Fibroblast of lung (primary cell): ENCODE results near the gene UTF1. TPM values are rescaled to one million over a fixed set of nuclear protein-coding genes. Genes with fewer than 3 reads are reported as not detected.

Experiments
- DNase-seq, 2 donors: peaks; one replicate each; pipeline versions ENCODE4 v3.0.0 to v3.0.0-alpha.2; 2010; ENCODE audit warnings: low read depth in 2 of 2
- H2AFZ ChIP-seq: 2 replicates; pipeline ENCODE4 v1.5.1; 2012; ENCODE audit warnings: low read length, control low read depth, inconsistent platforms
- H3K27ac ChIP-seq: 2 replicates; pipeline ENCODE4 v1.5.1; 2011; ENCODE audit warnings: low read length, control low read depth; ENCODE audit not compliant: insufficient read depth
- H3K27me3 ChIP-seq: 2 replicates; pipeline ENCODE4 v1.5.1; 2011; ENCODE audit warnings: mild to moderate bottlenecking, low read length; ENCODE audit not compliant: control insufficient read depth, insufficient read depth
- H3K36me3 ChIP-seq: 2 replicates; pipeline ENCODE4 v1.5.1; 2011; ENCODE audit warnings: low read length; ENCODE audit not compliant: control insufficient read depth, insufficient read depth
- H3K4me1 ChIP-seq: 2 replicates; pipeline ENCODE4 v1.5.1; 2011; ENCODE audit warnings: low read length; ENCODE audit not compliant: control insufficient read depth, insufficient read depth; ENCODE audit errors: extremely low read depth
- H3K4me2 ChIP-seq: 2 replicates; pipeline ENCODE4 v1.5.1; 2011; ENCODE audit warnings: low read length, control low read depth; ENCODE audit not compliant: insufficient read depth; ENCODE audit errors: extremely low read depth
- H3K4me3 ChIP-seq, 4 experiments: fragments of 200-600 bp in 1 of 4; sonication (generic) in 1 of 4; replicated peaks in 1 of 4; 2 replicates each; pipeline ENCODE4 v1.5.1; 2011 to 2016; ENCODE audit warnings: low read length in 4 of 4, low read depth in 3 of 4, mild to moderate bottlenecking in 3 of 4, control low read depth in 2 of 4, inconsistent platforms in 1 of 4, mixed read lengths in 1 of 4; ENCODE audit not compliant: insufficient read depth in 1 of 4; ENCODE audit errors: control extremely low read depth in 1 of 4
- H3K79me2 ChIP-seq: 2 replicates; pipeline ENCODE4 v1.5.1; 2012; ENCODE audit warnings: mild to moderate bottlenecking, low read length, inconsistent platforms; ENCODE audit not compliant: control insufficient read depth, insufficient read depth
- H3K9ac ChIP-seq: 2 replicates; pipeline ENCODE4 v1.5.1; 2011; ENCODE audit warnings: mild to moderate bottlenecking, low read length, control low read depth; ENCODE audit not compliant: insufficient read depth
- H3K9me3 ChIP-seq: 2 replicates; pipeline ENCODE4 v1.5.1; 2012; ENCODE audit warnings: low read depth, low read length; ENCODE audit not compliant: control insufficient read depth, insufficient read depth
- H4K20me1 ChIP-seq: 2 replicates; pipeline ENCODE4 v1.5.1; 2011; ENCODE audit warnings: low read length; ENCODE audit not compliant: control insufficient read depth, insufficient read depth; ENCODE audit errors: extremely low read depth
- CTCF ChIP-seq, 2 donors: IDR thresholded peaks in 1 of 2; conservative IDR thresholded peaks in 1 of 2; 1 replicate in 1 of 2; 2 replicates in 1 of 2; pipeline ENCODE4 v1.5.1; 2011 to 2012; ENCODE audit warnings: low read length in 2 of 2, control low read depth in 1 of 2, inconsistent platforms in 1 of 2, low read depth in 1 of 2, mild to moderate bottlenecking in 1 of 2
- EZH2 ChIP-seq: IDR thresholded peaks from 2 replicates; pipeline ENCODE4 v1.5.1; 2012; ENCODE audit warnings: low read length, control low read depth, mild to moderate bottlenecking; ENCODE audit errors: missing control alignments
- polyA plus RNA-seq, 2 donors: library from polyadenylated mRNA; depleted of rRNA in 1 of 2; stranded (reverse) in 1 of 2; unstranded in 1 of 2; fragments of >200 nt; gene quantifications; 2 replicates each; pipeline ENCODE4 v1.2.1, GENCODE V29; 2011 to 2012; ENCODE audit warnings: missing spikeins in 1 of 2
- total RNA-seq: library from RNA; depleted of rRNA; stranded (reverse); fragments of >200 nt; gene quantifications from 2 replicates; pipeline ENCODE4 v1.2.1, GENCODE V29; 2014

The UTF1 gene
- total and polyA plus RNA-seq, 2 donors (not counting 1 experiment from before 2014, with no cell fraction given) = not detected

- no peaks in the 10 kb centered on the region for H3K4me1 ChIP-seq
- no peak for DNase-seq
- no peak overlapping the region for H3K9ac ChIP-seq
- H3K79me2 ChIP-seq = no peaks in the 10 kb centered on the region
- H4K20me1 ChIP-seq = no peaks in the 10 kb centered on the region
- H3K36me3 ChIP-seq = no peaks in the 10 kb centered on the region
- no peak overlapping the region for H3K4me2 ChIP-seq
- no peak for TF ChIP-seq CTCF (conservative IDR thresholded peaks at IDR 0.05 in 1 of 2, IDR thresholded peaks at IDR 0.05 in 1 of 2; ENCODE audit: low read depth in 1 of 2, low read length in 2 of 2)
- TF ChIP-seq EZH2 = no peak
- no peaks in the 10 kb centered on the region for H3K27me3 ChIP-seq
- H3K27ac ChIP-seq = no peak overlapping the region
- H3K4me3 ChIP-seq = no peak overlapping the region
- H2AFZ ChIP-seq = no peak overlapping the region
- H3K9me3 ChIP-seq = no peaks in the 10 kb centered on the region
These were observed 31.8 kb upstream of the UTF1 start for GRCh38 chr10:133198206-133198605.

GRCh38 chr10:133198621-133199487, 31.2 kb upstream of the UTF1 start:
- no peaks in the 10 kb centered on the region for H4K20me1 ChIP-seq
- no peaks in the 10 kb centered on the region for H3K79me2 ChIP-seq
- DNase-seq = no peak
- no peaks in the 10 kb centered on the region for H3K4me1 ChIP-seq
- TF ChIP-seq CTCF (conservative IDR thresholded peaks at IDR 0.05 in 1 of 2, IDR thresholded peaks at IDR 0.05 in 1 of 2; ENCODE audit: low read depth in 1 of 2, low read length in 2 of 2) (no peak), EZH2 (no peak)
- no peak overlapping the region for H2AFZ ChIP-seq
- H3K27ac ChIP-seq = no peak overlapping the region
- H3K4me3 ChIP-seq = no peak overlapping the region
- H3K36me3 ChIP-seq = no peaks in the 10 kb centered on the region
- H3K27me3 ChIP-seq = no peaks in the 10 kb centered on the region
- H3K9ac ChIP-seq = no peak overlapping the region
- H3K4me2 ChIP-seq = no peak overlapping the region
- no peaks in the 10 kb centered on the region for H3K9me3 ChIP-seq

- no peaks in the 10 kb centered on the region for H3K79me2 ChIP-seq
- H3K9me3 ChIP-seq = no peaks in the 10 kb centered on the region
- H3K4me1 ChIP-seq = no peaks in the 10 kb centered on the region
- H3K9ac ChIP-seq = no peak overlapping the region
- no peak for TF ChIP-seq EZH2
- no peak for TF ChIP-seq CTCF (conservative IDR thresholded peaks at IDR 0.05 in 1 of 2, IDR thresholded peaks at IDR 0.05 in 1 of 2; ENCODE audit: low read depth in 1 of 2, low read length in 2 of 2)
- no peak overlapping the region for H3K4me3 ChIP-seq
- H2AFZ ChIP-seq = no peak overlapping the region
- H3K27ac ChIP-seq = no peak overlapping the region
- no peaks in the 10 kb centered on the region for H3K36me3 ChIP-seq
- no peaks in the 10 kb centered on the region for H4K20me1 ChIP-seq
- DNase-seq = no peak
- H3K27me3 ChIP-seq = no peaks in the 10 kb centered on the region
- no peak overlapping the region for H3K4me2 ChIP-seq
These were observed 30.5 kb upstream of the UTF1 start for GRCh38 chr10:133199488-133199885.
